GM21367 (cell line): ENCODE results near the gene GALNT11.

Experiments used
- ATAC-seq: cut with Tn5 transposase; IDR thresholded peaks from one replicate; pipeline ENCODE4 v1.9.1; 2021; ENCODE audit not compliant: unreplicated experiment

The GALNT11 gene

DNA sequence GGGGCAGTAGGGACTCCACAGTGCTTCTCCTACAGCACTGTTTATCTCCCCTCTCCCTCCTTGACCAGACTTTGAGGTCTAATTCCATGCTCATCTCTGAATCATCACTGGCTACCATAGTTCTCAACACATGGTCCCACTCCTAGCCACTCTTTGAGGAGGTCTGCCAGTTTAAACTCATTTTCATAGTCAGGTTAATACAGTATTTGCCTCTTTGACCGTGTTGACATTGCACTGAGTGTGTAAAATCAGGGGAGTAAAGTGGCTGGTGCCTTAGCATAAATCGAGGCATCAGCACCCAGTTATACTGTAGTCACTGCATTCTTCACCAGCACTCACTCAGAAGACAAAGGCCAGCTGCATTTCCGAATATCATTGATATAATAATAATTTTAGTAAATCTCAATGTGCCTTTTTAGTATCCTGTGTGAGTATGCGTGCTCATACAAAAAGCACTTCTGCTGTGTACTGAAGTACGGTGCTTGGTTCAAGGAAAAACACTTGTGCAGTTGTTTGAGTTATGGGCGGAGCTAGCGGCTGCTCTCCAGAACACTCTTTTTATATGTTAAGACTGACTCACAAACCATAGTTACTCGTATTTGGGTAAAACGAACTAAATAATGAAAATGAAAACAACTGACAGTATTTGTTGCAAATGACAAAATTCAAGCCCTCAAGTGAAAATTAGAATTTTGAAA, 89.7 kb downstream of the GALNT11 start:
- no peak for ATAC-seq

DNA sequence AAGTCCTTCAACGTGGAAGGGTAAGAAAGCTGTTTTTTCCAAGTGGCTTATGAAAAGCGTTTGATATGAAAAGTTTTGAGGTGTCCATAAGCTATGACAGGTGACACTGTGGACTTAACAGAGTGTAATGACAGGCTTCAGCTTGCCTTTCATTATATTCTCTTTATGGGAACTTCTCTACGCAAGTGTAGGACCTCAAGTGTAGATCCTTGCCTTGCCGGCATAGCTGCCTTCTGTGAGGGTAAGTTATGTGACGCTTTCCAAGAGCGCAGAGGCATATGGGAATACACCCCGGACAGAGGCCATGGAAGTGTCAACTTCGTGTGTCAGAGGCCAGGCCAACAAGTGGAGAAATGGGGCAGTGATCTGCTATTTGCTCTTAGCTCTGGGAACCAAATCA, 91.9 kb downstream of the GALNT11 start:
- ATAC-seq: no peak

DNA sequence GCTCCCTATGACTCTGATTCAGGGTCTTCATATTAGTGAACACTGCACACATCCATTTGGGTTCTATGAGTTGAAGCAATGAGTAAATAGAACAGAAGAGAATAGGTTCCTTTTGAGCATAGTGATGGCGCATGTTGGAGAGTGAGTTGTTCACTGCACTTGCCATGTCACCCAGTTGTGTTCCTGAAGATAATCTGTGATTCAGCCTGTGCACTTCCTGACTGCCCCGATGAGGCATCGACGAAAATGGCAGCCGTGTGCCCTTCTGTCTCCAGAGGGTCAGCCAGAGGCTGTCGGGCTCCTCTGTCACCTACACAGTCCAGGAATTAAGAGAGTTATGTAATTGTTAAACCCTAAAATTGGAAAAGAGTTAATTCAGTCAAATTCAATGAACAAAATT, 94.7 kb downstream of the GALNT11 start:
- ATAC-seq: no peak

DNA sequence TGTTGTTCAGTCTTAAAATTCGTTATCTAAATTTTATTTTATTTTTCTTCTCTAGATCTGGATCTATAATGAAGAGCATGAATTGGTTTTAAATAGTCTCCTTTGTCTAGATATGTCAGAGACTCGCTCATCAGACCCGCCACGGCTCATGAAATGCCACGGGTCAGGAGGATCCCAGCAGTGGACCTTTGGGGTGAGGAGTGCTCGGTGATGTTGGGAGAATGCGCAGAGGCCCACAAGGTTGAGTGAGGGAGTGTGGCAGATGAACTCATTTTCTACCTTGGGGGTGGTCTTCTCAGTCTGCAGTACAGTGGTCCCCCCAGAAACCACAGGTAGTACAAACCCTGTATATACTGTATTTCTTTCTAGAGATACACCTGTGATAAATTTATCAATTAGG, 95.3 kb downstream of the GALNT11 start:
- ATAC-seq: no peak

DNA sequence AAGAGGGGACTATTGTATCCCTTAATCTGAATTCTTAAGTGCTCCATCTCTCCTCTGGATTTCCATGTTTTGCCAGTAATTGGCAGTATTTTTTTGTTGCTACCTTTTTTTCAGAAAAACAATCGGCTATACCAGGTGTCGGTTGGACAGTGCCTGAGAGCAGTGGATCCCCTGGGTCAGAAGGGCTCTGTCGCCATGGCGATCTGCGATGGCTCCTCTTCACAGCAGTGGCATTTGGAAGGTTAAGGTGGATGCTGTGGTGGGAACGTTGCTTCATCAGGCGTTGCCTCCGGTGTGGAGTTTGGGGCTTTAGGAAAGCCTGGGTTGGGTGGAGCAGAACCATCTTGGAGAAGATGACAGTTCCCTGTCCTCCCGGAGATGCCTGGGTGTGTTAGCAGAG, 96.0 kb downstream of the GALNT11 start:
- no peak for ATAC-seq

DNA sequence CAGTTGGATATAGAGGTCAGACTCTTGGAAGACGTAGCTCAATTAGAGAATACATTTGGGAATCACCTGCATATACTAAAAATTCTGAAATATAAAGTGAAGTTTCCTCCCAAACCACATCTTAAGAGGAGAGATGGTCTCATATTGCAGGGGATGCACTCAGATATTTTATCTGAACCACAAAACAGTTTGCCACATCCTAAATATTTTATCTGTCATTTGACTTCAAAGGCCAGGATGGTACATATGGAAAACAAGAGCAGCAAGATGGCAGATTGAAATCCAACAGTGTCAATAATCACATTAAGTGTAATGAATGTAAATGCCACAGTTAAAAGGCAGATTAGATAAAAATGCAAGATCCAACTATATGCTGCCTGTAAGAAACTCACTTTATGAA, 97.1 kb downstream of the GALNT11 start:
- no peak for ATAC-seq

DNA sequence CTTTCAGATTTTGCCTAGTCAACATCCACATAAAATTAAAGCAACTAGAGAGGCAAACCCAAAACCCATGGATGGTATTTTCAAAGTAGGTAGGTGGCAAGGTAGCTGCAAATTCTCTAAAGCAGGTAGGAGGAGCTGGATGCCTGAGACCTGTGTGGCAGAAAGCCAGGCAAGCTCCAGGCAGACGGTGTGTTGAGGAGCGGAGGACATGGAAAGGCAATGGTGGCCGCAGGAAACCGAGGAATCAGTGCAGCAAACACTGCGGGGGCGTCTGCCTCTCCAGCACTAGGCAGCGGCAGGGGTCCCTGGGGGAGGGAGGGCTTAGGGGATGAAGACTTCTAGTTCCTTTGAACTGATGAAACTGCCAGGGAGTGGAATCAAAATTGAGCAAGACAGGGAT, 101.3 kb downstream of the GALNT11 start:
- no peak for ATAC-seq

DNA sequence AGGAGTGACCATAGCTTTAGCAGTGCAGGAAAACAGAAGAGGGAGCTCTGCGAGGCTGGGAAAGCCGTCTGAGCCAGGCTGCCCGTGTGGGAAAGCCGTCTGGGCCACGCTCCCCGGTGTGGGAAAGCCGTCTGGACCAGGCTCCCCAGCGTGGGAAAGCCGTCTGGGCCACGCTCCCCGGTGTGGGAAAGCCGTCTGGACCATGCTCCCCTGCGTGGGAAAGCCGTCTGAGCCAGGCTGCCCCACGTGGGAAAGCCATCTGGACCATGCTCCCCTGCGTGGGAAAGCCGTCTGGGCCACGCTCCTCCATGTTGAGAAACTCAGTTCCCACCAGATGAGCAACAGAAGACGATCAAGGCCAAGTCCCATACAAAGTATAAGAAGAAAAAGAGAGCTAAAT, 101.8 kb downstream of the GALNT11 start:
- ATAC-seq: no peak

DNA sequence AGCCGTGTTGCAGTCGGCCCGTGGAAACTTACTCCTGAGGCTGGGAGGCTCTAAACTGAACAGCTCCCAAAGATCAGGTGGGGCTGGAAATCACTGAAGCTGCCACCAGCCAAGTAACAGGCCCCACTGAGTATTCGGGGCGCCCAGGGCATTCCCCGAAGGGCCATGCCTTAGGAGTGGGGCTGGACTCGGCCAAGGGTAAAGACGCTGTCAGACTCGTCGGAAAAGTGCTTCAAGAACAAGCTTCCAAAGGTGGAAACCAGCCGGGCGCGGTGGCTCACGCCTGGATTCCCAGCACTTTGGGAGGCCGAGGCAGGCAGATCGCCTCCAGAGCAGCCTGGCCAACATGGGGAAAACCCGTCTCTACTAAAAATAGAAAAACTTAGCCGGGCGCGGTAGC, 102.8 kb downstream of the GALNT11 start:
- ATAC-seq: no peak

DNA sequence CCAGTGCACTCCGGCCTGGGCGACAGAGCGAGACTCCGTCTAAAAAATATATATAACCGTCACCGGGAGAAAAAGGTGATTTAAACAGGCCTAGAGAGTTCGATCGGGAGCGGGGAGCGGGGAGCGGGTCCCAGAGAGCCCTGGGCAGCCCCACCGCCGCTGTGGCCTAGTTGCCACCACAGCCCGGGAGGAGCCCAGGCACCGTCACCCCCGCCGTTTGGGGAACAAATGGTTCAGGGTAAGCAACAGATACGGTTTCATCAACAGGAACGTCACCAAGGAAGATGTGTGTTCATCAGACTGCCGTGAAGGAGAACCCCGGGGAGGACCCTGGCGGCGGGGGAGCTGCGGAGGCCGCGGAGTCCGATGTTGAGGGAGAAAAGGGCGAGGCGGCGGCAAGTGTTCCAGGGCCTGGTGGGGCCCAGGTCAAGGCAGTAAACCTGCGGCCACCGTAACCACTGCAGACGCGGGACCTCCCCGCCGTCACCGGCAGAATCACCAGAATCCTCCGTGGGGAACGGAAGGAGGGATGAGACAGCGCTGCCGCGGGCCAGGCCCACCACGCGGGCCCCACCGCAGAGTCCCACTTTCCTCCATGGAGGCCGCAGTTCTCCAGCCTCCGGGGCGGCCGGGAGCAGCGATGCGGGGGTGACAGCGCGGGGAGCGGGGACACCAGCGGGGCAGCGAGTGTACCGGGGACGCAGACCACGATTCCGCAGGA, 103.4 kb downstream of the GALNT11 start:
- no peak for ATAC-seq

DNA sequence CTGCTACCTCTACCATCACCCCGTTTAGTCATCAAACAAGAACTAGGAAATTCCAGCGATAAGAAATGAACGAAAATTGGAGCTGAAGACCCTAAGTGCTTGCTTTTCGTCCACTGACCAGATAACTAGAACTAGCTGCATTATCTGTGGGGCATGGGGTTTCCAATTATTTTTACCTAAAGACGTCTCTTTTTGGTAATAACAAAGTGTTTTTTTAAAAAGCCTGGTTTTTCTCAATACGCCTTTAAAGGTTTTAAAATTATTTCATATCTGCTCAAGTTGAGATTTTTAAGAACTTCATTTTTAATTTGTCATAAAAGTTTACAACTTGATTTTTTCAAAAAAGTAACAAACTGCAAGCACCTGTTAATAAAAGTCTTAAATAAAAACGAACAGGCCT, 104.2 kb downstream of the GALNT11 start:
- ATAC-seq: no peak

DNA sequence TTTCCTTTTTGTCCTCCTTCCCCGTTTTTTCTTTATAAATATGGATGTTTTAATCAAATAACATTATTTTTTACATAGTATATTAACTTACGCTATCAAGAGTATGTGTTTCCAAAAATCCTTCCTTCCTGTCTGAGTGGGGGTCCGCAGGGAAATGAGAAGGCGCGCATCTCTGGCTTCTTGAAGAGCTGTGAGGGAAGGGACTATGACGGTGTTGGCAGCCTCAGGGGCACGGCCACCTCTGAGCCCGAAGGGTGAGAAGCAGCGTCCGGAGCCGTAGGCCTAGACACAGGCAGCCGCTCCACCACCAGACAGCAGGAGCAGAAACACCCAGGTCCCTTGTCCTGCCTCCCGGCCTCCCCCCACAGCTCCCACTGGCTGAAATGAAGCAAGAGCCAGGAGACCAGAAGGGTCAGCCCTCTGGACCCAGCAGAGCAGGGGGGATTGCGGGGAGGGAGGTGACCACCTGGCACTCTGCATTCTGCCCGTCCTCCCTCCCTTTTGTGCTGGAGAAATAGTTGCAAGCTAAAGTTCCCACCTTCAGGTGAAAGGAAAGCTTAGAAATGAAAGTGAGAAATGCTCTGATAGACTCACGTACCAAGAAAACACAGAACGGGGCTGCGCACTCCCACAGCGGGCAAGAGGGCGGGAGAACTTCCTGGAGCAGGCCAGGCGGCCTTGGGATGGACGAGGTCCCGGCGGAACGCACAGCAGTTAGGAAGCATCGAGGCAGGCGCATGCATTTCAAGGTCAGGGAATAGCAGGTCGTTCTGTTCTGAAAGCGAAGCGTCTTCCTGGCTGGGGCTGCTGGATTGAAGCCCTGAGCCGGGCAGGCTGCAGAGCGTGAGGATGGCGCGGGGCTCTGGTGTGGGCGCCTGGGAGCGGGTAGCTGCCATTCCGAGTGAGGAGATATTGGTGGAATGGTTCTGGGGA, 105.5 kb downstream of the GALNT11 start:
- no peak for ATAC-seq

DNA sequence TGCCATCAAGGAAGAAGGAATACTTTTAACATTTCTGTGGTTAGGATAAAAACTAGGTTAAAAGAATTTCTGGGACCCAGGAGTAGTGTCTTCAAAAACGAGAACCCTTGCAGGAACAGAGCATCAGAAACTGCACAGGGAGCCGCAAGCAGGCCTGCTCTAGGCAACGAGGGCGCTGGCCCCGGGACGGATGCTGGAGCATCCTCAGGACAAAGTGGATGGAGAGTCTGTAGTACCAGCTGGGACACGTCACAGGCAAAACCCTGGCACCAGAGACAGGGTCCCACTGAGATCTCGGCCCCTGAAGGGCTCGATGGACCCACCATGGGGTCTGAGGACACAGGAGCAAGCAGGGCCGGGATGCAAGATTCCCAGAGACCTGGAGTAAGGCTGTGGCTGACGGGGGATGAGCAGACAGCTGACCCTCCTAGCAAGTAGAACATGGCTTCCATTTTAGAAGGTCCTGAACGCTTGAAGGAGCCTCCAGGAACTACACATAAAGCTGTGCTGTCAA, 106.6 kb downstream of the GALNT11 start:
- no peak for ATAC-seq

DNA sequence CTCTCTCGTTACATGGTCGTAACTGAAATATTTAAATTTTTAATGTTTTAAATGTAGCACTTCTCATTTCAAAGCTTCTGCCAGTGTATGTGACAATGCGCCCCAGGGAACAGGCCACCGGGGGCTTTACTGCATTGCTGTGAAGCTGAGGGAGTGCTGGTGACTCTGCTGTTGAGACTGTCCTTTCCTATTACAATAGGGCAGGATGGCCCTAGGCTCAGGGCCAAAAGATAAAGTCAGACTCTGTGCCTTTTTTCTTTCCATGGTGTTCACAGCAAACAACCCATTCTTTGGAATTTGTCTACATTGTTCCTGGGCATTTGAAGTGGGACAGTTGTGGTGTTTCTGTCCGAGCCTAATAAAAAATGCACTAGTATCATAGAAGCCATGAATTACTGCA, 107.3 kb downstream of the GALNT11 start:
- no peak for ATAC-seq

DNA sequence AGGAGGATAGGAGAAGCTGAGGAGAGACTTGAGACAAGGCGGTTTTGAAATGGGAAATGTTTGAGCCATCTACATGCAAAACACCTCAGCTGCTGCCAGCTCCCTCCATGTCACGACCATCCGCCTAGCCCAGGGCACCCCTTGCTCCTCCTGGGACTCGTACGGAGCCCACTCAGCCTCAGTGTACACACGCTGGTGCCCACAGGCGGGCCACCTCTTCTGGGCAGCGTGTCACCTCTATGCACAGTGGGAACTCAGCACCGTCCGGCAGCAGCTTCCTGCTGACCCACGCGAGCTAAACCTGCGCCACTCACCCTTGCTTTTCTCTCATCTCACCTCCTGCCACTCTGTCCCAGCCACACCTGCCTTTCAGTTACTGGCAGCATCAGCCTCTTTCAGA, 108.3 kb downstream of the GALNT11 start:
- no peak for ATAC-seq

DNA sequence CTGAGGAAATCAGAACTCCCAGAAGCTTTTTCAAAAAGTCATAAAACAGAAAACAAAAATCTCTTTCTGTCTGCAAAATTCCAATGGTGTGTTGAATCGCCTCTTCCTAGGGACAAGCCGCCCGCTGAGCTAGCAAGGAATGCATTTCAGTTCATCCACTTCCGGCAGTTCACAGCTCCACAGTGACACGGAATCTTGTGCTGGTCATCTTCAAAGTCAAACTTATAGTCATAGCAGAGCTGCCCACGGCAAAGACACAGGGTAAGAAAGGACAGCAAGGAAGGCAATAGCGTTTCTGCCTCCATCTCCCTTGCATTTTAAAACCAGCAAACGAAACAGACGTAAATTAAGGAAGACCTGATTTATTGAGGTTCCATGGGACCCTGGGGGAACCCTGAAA, 111.2 kb downstream of the GALNT11 start:
- no peak for ATAC-seq

DNA sequence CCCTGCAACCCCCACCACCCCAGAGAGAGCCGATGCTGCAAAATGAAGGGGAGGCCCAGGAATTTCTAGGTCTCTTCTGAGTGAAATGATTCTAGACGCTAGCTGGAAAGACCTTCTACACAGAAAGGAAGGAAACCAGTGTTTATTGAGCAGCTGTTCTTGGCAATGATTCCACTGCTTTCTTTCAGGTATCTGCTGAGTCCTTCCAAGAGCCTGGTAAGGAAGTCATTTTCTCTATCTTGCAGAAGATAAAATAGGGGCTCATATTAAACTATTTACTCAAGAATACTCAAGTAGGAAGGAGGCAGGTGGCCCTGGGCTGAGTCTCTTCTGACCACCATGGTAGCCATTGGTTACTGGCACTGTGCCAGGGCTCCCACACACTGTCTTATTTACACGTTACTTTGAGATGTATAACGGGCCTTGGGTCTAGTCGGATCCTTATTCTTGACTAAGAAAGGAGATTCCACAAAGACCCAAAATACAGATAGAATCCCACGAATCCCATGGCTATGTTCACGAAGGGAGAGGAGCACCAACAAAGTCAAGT, 112.1 kb downstream of the GALNT11 start:
- no peak for ATAC-seq

DNA sequence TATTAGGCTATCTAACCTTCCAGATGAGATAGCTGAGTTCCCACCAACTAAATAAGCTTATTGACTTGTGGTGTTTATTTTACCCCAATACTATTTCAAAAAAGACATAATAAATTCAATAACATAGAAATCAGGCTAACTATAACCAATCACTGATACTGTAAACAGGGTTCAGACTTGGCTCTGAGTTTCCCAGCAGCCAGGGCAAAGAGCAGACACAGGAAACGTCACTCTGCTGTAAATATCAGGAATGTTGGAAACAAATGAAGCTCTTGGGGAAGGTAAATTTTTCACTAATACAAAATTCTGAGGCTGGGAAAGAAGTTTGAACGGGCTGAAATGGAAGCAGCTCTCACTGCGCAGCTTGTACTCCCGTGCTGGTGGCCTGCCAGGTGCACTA, 114.6 kb downstream of the GALNT11 start:
- no peak for ATAC-seq

DNA sequence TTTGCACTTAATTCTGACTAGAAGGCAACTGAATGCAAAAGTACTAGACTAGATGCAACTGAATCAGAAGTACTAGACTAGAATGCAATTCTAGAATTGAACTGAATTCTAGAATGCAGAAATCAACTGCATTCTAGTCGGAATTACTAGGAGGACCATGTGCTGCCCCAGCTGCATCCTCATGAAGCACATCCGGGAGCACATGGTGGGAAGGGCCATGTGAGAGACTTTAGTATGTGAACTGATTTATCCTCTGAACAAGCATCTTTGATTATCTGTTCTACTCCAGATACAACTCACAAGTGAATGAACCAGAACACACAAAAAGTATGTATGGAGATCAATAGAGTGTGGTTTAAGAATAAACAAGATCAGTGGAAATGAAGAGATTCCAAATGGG, 115.1 kb downstream of the GALNT11 start:
- no peak for ATAC-seq

DNA sequence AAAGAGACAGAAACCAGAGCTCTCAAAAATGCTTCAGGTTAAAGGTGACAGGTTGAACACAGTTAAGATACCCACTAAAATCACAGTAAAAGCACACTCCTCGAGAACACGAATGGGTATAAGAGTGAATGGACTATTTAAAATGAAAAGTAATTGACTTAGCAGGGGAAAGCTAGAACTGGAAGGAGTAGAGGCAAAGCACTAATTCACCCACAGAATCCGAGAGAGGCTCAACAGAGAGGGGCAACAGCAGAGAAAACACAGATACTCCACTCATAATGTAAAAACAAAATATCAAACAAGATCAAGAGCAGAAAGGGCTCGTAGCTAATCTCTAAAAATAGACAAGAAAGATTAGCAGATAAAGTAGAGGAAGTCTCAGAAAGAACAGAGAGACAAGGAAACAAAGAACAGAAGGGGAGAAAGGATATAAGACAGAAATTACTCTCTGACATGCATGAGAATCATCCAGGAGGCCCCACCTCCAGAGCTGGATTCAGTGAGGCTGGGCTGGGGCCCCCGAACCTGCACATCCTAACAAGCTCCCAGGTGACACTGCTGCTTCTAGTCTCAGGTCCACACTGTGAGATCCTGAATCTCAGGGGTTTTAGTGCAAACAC, 117.6 kb downstream of the GALNT11 start:
- ATAC-seq: no peak
